ENCODE data around the gene SEMA4G. TPM values are rescaled to one million over a fixed set of nuclear protein-coding genes. Genes with fewer than 3 reads are reported as not detected.
A peak's percentile ranks its signal among the peaks of the same experiment; 100 is the strongest.

SEMA4G gene
- total and polyA plus RNA-seq, 2 of the 13 experiments (the other 11 are each of a cell fraction or from before 2014, with no cell fraction given) = 46.2 to 207 TPM

GRCh38 chr10:100970914-100971811 is 1.9 kb downstream of the SEMA4G start (continued):
- TF ChIP-seq ATAD3A (CRISPR knock-in tag; IDR thresholded peaks at IDR 0.05) (no peak), KAT2B (IDR thresholded peaks at IDR 0.05; ENCODE audit: borderline replicate concordance, low read depth, low read length) (no peak), TCF7L2 (IDR thresholded peaks at IDR 0.05; ENCODE audit: low read depth, low read length) (no peak), RXRA (CRISPR knock-in tag; IDR thresholded peaks at IDR 0.05) (peak; percentile 95), MTA1 (CRISPR knock-in tag; IDR thresholded peaks at IDR 0.05; ENCODE audit: borderline replicate concordance) (peak; percentile 76; the same call in 1 of the 2 replicates), ZNF660 (CRISPR knock-in tag; IDR thresholded peaks at IDR 0.05; ENCODE audit: borderline replicate concordance, low read depth) (no peak), ZKSCAN1 (IDR thresholded peaks at IDR 0.05; ENCODE audit: low read length) (no peak), HMGXB3 (CRISPR knock-in tag; IDR thresholded peaks at IDR 0.05; ENCODE audit: borderline replicate concordance) (peak; percentile 29; the same call in 1 of the 2 replicates), ZIK1 (CRISPR knock-in tag; IDR thresholded peaks at IDR 0.05; ENCODE audit: borderline replicate concordance, low read depth) (0 out of 2 replicates have a peak, but pooled peaks have one; percentile 3), ZNF546 (CRISPR knock-in tag; conservative IDR thresholded peaks at IDR 0.05) (no peak), ZNF629 (CRISPR knock-in tag; conservative IDR thresholded peaks at IDR 0.05) (no peak; the same call in 1 of the 2 replicates), NR0B2 (CRISPR knock-in tag; IDR thresholded peaks at IDR 0.05) (no peak), ZNF367 (CRISPR knock-in tag; IDR thresholded peaks at IDR 0.05; ENCODE audit: borderline replicate concordance) (no peak), ZNF597 (CRISPR knock-in tag; IDR thresholded peaks at IDR 0.05) (no peak), NPAS2 (CRISPR knock-in tag; IDR thresholded peaks at IDR 0.05; ENCODE audit: borderline replicate concordance) (no peak), ZNF747 (CRISPR knock-in tag; IDR thresholded peaks at IDR 0.05; ENCODE audit: borderline replicate concordance) (peak; percentile 50; the same call in 1 of the 2 replicates), ZNF333 (CRISPR knock-in tag; IDR thresholded peaks at IDR 0.05; ENCODE audit: borderline replicate concordance) (0 out of 2 replicates have a peak, but pooled peaks have one; percentile 33), ZNF251 (CRISPR knock-in tag; IDR thresholded peaks at IDR 0.05) (no peak), XRCC5 (optimal IDR thresholded peaks at IDR 0.05; ENCODE audit: low read length) (no peak), ZNF713 (CRISPR knock-in tag; IDR thresholded peaks at IDR 0.05) (no peak), ARID3A (IDR thresholded peaks at IDR 0.05; ENCODE audit: low read depth, low read length) (peak; percentile 84), PHF8 (CRISPR knock-in tag; IDR thresholded peaks at IDR 0.05) (no peak; the same call in 1 of the 2 replicates)
